Fibroblast of skin of right quadriceps (primary cell): ENCODE results near the gene PTPRC.
"Not testable (repeated sequence)": the region's sequence is repeated elsewhere in the genome, so short reads cannot be mapped to it uniquely, and the experiment has no call there.

Experiments
- DNase-seq: peaks from one replicate; pipeline ENCODE4 v3.0.0-alpha.2; 2013

The PTPRC gene, protein sequence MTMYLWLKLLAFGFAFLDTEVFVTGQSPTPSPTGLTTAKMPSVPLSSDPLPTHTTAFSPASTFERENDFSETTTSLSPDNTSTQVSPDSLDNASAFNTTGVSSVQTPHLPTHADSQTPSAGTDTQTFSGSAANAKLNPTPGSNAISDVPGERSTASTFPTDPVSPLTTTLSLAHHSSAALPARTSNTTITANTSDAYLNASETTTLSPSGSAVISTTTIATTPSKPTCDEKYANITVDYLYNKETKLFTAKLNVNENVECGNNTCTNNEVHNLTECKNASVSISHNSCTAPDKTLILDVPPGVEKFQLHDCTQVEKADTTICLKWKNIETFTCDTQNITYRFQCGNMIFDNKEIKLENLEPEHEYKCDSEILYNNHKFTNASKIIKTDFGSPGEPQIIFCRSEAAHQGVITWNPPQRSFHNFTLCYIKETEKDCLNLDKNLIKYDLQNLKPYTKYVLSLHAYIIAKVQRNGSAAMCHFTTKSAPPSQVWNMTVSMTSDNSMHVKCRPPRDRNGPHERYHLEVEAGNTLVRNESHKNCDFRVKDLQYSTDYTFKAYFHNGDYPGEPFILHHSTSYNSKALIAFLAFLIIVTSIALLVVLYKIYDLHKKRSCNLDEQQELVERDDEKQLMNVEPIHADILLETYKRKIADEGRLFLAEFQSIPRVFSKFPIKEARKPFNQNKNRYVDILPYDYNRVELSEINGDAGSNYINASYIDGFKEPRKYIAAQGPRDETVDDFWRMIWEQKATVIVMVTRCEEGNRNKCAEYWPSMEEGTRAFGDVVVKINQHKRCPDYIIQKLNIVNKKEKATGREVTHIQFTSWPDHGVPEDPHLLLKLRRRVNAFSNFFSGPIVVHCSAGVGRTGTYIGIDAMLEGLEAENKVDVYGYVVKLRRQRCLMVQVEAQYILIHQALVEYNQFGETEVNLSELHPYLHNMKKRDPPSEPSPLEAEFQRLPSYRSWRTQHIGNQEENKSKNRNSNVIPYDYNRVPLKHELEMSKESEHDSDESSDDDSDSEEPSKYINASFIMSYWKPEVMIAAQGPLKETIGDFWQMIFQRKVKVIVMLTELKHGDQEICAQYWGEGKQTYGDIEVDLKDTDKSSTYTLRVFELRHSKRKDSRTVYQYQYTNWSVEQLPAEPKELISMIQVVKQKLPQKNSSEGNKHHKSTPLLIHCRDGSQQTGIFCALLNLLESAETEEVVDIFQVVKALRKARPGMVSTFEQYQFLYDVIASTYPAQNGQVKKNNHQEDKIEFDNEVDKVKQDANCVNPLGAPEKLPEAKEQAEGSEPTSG (N-terminal part only)

DNA sequence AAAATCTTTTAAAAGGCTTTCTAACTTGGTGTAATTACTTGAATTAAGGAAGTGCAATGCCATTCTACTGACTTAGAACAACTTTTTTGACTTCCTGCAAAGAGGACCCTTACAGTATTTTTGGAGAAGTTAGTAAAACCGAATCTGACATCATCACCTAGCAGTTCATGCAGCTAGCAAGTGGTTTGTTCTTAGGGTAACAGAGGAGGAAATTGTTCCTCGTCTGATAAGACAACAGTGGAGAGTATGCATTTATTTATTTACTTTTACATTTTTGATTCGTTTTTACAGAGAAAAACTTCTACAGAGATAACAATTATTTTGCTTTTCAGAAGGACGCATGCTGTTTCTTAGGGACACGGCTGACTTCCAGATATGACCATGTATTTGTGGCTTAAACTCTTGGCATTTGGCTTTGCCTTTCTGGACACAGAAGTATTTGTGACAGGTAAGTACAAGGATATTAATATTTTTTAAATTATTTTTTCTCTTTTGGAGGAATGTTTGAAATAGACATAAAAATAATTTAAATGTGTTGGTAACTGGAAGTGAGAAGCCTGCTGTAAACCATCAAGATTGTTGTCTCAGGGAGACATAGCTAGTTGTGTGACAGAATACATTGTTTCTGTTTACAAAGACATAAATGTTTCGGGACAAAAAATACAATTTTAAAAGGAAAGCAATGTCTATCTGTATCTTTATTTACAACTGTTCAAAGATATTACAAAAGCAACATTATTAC, at the start of gene PTPRC:
TSS of gene PTPRC (plus strand) at position 147 of the 742 bp plus-strand sequence. CDS start at position 376, 229 bp downstream.
- no peak for DNase-seq

DNA sequence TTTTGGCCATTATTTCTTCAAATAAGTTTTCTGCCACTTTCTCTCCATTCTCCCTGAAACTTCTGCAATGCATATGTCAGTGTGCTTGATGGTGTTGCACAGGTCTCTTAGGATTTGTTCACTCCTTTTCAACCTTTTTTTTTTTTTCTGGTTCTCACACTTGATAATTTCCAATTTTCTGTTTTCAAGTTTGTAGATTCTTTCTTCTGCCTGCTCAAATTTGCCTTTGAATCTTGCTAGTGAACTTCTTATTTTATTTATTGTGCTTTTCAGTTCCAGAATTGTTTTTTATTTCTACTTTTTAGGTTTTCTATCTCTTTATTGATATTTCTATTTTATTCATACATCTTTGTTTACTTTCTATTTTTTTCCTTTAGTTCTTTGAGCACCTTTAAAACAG, 48.4 kb upstream of the PTPRC start:
- no peak for DNase-seq

DNA sequence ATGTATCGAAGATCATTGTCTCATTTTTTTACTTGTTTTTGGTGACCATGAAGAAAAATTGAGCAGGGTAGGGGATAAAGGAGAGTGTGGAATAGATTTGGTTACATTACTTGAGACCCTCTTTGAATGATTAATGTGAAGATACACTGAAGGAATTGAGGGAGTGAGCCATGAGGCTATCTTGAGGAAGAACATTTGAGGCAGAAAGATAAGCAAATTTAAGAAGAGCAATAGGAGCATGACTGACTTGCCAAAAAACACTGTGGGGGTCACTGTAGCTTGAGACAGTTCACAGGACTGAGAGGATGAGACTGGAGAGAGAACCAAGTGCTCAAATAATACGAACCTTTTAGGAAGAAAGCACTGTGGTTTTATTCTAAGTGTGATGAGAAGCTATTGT, 43.1 kb upstream of the PTPRC start:
- no peak for DNase-seq

DNA sequence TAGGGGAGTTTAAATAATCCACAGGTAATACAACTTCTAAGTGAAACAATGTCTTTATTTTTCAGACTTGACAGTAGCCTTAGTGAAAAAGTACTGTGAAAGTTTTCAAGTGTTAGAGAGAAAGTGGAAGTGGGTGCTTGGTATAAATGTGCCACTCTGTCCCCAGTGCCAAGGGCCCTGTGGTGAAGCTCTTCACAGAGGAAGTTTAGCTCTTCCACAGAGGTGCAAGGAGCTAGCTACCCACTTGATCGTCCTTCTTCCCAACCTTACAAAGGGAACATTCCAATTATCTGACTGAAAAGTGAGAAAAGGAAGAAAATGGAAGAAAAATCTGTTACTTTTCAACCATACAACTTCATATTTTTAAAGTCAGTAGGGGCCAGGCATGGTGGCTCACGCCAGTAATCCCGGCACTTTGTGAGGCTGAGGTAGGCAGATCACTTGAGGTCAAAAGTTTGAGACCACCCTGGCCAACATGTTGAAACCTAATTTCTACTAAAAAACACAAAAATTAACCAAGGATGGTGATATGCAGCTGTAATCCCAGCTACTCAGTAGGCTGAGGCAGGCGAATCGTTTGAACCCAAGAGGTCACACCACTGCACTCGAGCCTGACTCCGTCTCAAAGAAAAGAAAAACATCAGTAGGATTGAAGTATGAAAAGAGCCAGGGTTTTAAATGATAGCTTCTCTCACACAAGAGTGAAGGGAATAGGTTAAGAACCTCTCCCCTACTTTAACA, 41.0 kb upstream of the PTPRC start:
- no peak for DNase-seq

DNA sequence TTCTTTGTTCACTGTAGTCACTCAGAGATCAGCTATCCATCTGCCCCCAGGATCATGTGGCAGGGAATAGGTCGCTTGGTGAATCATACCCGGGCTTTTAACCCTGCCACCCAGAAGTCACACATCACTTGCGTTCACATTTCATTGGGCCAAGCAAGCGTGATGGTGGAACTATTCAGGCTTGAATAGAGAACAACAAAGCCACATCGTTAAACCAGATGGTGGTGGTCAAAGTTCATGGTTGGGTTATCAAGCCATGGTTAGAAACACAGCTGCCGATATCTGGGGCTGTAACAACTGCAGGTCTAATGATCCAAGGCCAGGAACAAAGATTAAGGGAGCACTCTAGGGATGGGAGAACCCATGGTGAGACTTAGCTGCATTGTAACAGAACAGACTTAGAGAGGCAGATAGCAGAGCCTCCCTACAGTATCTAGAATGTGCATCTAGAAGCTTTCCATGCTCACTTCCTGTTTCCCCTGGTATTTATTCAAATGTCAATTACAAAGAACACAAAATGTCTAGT, 40.0 kb upstream of the PTPRC start:
- DNase-seq, result no peak

DNA sequence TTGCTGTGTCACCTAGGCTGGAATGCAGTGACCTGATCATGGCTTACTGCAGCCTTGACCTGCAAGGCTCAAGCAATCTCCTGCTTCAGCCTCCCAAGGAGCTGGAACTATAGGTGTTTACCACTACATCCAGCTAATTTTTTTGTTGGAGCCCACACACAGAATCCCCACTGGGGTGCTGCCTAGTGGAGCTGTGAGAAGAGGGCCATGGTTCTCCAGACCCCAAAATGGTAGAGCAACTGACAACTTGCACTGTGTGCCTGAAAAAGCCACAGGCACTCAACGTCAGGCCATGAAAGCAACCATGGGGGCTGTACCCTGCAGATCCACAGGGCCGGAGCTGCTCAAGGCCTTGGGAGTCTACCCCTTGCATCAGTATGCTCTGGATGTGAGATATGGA, 39.1 kb upstream of the PTPRC start:
- no peak for DNase-seq

DNA sequence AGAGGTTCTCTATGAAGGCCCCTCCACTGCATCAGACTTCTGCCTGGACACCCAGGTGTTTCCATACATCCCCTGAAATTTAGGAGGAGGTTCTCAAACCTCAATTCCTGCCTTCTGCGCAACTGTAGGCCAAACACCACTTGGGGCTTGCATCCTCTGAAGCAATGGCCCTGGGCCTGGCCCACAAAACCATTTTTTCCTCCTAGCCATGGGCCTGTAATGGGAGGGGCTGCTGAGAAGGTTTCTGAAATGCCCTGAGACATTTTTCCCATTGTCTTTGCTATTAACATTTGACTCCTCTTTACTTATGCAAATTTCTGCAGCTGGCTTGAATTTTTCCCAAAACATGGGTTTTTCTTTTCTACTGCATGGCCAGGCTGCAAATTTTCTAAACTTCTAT, 37.9 kb upstream of the PTPRC start:
- no peak for DNase-seq

DNA sequence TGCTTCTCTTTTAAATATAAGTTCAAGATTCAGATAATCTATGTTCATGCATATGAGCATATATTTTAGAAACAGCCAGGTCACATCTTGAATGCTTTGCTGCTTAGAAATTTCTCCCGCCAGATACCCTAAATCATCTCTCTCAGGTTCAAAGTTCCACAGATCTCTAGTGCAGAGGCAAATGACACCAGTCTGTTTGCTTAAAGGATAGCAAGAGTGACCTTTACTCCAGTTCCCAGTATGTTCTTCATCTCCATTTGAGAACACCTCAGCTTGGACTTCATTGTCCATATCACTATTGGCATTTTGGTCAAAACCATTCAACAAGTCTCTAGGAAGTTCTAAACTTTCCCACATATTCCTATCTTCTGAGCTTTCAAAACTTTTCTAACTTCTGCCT, 37.5 kb upstream of the PTPRC start:
- DNase-seq, result not testable (repeated sequence)

DNA sequence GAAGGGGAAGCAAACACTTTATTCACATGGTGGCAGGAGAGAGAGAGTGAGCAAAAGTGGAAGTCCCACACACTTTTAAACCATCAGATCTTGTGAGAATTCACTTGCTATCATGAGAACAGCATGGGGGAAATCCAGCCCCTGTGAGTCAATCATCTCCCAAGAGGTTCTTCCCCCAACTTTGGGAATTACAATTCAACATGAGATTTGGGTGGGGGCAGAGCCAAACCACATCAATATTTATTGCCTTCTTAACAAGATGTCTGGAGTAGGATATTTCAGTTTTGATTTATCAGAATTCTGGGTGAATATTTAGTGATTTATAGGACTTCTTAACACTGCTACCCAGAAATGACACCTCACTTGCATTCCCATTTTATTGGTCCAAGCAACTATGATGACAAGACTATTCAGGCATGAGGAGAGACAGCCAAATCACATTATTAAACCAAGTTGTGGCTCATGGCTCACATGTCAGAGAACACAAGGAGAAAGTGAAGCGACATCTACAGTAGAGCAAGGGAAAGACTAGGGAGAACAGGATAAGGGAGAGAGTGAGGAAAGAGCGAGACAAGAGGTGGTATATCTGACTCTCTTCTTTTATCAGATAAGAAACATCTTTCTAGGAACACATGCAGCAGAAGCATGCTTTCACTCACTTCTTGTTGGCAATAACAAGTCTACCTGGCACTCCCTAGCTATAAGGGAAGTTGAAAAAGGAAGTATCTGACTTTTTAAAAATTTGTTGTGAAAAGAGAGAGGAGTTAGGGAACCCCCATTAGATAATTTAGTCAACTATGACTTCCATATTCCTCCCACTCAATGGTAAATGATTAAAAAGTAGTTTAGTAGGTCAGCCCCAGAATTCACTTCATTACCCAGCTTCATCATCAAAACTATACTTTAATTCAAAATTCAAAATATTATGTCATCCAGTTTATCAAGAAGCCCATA, 36.6 kb upstream of the PTPRC start:
- DNase-seq, result peak; percentile 99

DNA sequence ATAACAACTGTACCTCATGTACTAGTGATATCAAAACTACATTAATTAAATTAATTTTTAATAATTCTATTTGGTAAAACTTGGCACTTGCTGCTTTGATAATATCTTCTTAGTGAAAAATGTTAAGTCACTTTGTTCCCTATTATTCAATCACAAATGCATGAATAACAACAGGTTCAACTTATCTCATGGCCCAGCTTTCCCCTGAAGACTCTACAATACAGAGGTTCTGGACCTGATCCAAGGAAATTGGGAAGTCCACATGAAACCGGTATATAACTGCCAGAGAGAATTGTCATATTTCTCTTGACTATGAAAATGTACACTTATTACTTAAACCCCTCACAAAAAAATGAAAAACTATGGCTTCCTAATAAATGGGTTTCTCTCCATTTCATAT, 33.9 kb upstream of the PTPRC start:
- DNase-seq, result no peak

DNA sequence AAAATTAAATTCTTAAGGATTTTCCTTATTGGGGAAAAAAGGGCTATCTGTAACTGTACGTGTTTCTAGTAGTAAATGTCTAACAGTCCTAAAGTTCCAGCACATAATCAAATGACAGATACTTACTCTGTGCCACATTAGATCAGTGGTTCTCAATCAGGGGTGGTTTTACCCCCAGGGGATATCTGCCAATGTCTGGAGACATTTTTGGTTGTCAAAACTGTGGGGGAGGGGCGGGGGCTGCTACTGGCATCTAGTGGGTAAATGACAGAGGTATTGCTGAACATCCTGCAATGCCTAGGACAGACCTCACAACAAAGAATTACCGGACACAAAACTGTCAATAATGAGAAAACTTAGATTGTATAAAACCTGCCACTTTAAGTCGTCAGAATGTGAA, 33.4 kb upstream of the PTPRC start:
- DNase-seq, result no peak

DNA sequence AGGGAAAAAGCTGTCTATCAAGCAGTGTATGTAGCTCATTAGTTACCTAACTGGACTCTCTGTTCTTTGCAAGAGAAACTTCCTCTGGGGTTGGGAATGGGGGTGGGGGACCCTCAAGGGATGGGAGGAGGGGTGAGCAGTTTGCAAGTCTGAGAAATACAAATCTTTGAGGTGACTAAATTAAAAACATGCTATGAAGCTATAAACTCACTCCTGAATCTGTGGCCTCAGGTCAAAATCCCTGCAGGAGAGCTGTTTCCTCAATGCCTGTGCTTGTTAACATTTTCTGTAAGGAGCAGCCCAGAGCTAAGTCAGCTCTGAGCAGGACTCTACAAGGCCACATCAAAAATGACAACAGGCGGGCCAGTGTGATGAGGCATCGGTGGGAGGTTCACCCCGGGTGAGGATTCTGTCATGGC, 32.8 kb upstream of the PTPRC start:
- peak; percentile 95 for DNase-seq

DNA sequence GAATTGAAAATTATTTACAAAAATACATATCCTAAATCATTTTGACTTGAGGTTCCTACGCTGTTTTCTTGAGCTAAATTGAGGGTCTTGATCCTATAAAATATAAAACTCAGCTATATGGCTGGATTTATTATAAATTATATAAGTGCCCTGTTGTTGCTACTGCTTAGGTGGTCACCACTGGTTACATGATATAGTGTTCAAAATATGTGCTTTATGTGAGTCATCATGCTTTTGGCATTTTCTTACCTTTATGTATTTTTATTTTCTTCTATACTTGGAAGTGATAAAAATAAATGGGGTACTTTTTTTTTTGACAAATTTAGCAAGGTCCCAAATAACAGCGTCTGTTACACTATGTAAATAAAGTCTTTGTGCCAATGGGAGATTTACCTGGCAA, 31.1 kb upstream of the PTPRC start:
- DNase-seq, result no peak

DNA sequence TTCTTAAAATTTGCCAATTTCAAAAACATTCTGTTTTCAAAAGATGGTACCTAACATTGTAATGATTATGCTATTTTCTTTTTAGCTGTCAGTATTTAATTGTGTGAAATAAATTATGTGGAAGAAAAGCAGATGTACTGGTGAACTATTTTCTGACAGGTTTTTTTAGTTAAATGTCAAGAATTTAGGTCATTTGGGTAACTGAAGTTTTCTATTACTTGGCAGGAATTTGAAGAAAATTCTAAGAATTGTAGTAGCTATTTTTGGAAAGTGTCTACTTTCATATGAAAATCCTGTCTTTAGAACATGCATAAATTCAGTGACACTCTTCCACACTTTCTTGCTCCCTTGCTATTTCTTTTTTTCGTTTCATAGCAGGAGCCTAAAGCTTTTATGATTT, 28.5 kb upstream of the PTPRC start:
- DNase-seq, result peak; percentile 69

DNA sequence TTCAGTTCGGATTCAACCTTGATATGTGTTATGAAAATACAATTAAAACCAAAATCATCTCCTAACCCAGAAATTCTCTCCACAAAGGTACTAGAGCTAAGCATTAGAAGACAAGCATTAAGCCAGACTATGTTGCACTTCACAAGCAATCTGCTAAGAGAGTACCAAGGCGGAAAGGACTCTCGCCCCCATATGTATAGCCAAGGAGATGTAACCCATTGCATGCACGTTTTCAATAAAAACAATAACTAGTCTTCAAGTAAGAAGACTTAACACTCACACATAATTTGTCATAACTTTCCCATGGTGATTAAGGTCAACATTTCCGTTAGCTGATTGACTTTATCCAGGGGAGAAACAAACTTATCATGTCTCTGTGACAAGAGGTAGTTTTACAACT, 27.6 kb upstream of the PTPRC start:
- DNase-seq, result no peak

DNA sequence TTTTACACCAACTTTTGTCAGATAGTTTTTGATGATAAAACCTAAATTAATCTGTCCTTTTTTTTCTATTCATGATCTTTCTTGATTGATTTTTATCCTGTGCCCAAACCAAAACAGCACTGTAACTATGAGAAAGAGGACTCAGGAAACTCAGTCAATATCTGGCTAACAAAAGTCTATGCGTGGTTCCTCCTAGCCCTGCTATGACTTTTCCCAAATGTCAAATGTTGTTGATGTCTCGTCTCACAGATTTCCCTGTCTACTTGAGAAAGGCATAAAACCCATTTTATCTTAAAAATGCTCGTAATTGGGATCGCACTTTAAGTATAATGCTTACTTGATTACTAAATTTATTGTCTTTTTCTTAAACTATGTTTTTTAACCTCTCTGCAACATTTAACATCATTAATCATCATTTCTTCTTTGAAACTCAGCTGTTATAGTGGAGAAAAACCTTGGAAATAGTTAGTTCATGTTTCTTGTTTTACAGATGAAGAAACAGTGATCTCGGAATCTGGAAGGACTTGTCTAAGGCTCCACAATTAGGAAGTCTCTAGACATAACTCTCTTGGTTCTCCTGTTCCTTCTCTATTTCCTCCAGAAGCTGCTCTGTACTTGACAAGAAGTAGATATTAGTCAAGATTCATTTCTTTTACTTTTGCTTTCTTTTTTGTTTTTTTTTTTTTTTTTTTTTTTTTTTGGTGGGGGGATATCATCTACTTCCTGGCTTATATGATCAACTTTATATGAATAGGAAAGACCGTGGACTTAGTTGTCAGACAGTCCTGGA, 26.2 kb upstream of the PTPRC start:
- no peak for DNase-seq

DNA sequence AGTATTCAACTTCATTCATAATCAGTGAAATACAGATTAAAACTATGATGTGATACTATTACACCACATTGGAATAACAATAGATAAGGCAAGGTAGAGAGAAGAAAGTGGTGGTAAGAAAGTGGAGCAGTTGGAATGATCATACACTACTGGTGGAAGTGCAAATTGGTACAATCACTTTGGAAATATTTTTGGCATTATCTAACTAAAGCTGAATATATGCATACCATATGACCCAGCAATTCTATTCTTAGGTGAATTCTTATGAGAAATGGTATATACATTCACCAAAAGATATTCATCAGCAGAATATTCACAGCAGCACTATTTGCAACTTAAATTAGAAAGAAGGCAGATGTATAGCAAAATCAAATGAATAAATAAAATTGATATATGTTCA, 21.4 kb upstream of the PTPRC start:
- peak; percentile 75 for DNase-seq

DNA sequence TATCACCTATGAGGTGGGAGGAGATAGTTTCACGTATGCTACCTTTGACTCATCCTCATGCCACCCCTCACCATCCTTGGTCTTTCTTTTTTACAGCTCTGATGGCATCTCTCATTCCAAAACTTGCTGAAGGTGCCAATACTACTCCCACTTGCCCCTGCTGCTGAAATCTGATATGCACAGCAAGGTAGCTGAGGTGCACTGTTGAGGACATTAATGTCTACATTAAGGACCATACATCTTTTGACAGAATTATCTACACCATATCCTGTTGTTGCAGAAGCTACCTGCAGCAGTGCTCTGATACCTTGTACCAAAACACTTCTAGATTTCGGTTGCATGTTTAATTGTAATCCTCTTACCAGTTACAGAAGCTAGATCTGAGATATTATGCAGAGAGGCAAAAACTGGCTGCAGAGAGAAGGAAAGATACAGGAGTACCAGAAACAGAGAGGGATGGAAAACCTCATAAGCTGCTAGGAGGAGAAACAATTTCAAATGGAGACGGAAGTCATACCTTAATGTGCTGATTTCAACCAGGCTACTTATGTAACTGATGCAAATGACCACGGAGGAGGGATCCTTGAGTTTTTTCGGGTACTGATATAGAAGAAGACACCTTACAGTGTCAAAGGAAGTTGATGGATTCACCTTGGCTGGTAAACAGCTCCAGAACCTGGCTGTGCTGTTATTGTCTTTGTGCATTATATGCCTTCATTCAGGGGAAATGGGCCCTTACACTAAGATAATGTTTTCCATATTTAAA, 19.3 kb upstream of the PTPRC start:
- DNase-seq, result no peak

DNA sequence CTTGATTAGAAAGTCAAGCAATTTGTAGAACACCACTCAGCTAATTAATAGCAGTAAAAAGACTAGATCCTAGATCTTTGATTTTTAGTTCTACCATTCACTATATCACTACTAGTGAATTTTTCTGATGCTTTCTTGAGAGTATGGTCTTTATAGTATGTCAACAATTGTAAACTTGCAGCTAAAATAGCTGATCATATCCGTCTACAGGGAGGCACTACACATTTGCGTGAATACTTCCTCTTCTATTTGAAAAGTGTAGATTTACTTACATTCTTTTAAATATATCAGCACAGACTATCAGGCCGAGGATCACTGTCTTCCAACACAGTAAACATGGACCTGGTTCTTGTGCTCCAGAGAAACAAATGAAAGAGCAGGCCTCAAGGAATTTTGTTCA, 18.6 kb upstream of the PTPRC start:
- DNase-seq, result no peak
